DND-41 (cell line): Measurements from ENCODE around the gene ATXN7L2.

Experiments used
- CTCF ChIP-seq: IDR thresholded peaks from 2 replicates; pipeline ENCODE4 v1.5.1; 2012; ENCODE audit warnings: borderline replicate concordance, low read length, moderate library complexity, mild to moderate bottlenecking; ENCODE audit not compliant: poor library complexity, severe bottlenecking; ENCODE audit errors: extremely low read depth
- EZH2 ChIP-seq: IDR thresholded peaks from 3 replicates; pipeline ENCODE4 v1.6.1; 2012; ENCODE audit warnings: borderline replicate concordance, low read depth, mild to moderate bottlenecking, moderate library complexity, low read length, inconsistent platforms; ENCODE audit not compliant: severe bottlenecking

- TF ChIP-seq CTCF (no peak), EZH2 (no peak)
These were observed 4.9 kb upstream of the ATXN7L2 start for GRCh38 chr1:109478806-109479205.
